ENCODE measurements around the gene LBHD2.

DNA sequence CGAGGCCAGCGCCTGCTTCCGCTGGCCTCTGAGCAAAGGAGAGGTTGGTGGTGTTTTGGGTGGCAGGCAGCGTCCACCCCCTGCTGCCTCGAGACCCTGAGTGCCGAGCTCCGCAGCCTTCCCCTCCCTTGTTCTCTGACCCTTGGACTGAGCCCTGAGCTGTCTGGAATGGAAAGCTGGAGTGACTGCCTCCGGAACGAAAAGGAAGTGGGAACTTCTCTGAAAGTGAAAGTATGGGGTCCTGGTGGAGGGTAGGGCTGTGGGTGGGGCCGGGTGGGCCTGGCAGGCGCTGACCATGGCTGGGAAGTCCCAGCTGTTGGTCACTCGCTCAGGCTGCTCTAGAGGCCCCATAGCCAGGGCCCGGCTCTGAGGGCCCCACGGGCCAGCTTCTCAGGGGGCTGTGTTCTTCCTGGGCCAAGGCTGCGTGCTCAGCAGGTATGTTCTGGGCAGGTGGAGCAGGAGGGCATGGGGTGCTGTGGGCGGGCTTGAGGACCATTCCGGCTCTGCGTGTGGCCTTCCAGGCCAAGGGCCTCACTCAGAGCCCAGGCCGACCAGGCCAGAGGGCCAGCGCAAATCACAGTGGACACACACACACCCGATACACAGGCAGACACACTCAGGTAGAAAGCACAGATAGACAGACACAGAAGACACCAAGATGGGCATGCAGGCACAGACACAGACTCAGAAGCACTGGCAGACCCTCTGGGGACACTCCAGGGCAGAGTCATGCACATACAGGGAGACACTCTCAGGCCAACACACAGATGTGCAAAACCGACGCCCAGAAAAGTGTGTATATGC lies 10.6 kb downstream of the LBHD2 start, which contains the start of gene EXOC3L4:
- TF ChIP-seq POLR2AphosphoS5 (IDR thresholded peaks at IDR 0.05; ENCODE audit: low read depth, low read length) (no peak), EZH2 (IDR thresholded peaks at IDR 0.05) (no peak), YY1 (IDR thresholded peaks at IDR 0.05; ENCODE audit: extremely low read depth, insufficient replicate concordance, low read depth, low read length) (no peak), ELF1 (IDR thresholded peaks at IDR 0.05; ENCODE audit: borderline replicate concordance, low read depth) (no peak)
- TF ChIP-seq, protein P1, sequence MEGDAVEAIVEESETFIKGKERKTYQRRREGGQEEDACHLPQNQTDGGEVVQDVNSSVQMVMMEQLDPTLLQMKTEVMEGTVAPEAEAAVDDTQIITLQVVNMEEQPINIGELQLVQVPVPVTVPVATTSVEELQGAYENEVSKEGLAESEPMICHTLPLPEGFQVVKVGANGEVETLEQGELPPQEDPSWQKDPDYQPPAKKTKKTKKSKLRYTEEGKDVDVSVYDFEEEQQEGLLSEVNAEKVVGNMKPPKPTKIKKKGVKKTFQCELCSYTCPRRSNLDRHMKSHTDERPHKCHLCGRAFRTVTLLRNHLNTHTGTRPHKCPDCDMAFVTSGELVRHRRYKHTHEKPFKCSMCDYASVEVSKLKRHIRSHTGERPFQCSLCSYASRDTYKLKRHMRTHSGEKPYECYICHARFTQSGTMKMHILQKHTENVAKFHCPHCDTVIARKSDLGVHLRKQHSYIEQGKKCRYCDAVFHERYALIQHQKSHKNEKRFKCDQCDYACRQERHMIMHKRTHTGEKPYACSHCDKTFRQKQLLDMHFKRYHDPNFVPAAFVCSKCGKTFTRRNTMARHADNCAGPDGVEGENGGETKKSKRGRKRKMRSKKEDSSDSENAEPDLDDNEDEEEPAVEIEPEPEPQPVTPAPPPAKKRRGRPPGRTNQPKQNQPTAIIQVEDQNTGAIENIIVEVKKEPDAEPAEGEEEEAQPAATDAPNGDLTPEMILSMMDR (IDR thresholded peaks at IDR 0.05 in 2 of 3, conservative IDR thresholded peaks at IDR 0.05 in 1 of 3; ENCODE audit: borderline replicate concordance in 1 of 3, insufficient read depth in 1 of 3, low read depth in 2 of 3, low read length in 2 of 3): no peak
